ENCODE data around the gene MAP1B.
A peak's percentile ranks its signal among the peaks of the same experiment; 100 is the strongest.

Gene MAP1B

GRCh38 chr5:72101828-72102227, 5.4 kb upstream of the MAP1B start:
- no peak for DNase-seq

GRCh38 chr5:72106817-72107130, 501 bp upstream of the MAP1B start:
- DNase-seq = no peak

GRCh38 chr5:72107901-72108201, 576 bp downstream of the MAP1B start:
- DNase-seq = peak; percentile 65

- peak; percentile 69 for DNase-seq
These were observed 1.2 kb downstream of the MAP1B start for GRCh38 chr5:72108202-72109061.

GRCh38 chr5:72109062-72109411, 1.8 kb downstream of the MAP1B start:
- DNase-seq = no peak

- DNase-seq = peak; percentile 78
These were observed 2.4 kb downstream of the MAP1B start for GRCh38 chr5:72109625-72110024.

GRCh38 chr5:72110394-72111013, 3.2 kb downstream of the MAP1B start:
- DNase-seq = no peak

- DNase-seq = no peak
These were observed 5.1 kb downstream of the MAP1B start for GRCh38 chr5:72112389-72112788.

GRCh38 chr5:72114629-72115028, 7.4 kb downstream of the MAP1B start:
- no peak for DNase-seq

GRCh38 chr5:72115296-72115695, 8.0 kb downstream of the MAP1B start:
- no peak for DNase-seq

GRCh38 chr5:72117307-72117706, 10.0 kb downstream of the MAP1B start:
- no peak for DNase-seq

GRCh38 chr5:72121052-72121779, 13.9 kb downstream of the MAP1B start:
- DNase-seq = no peak

- DNase-seq = no peak
These were observed 14.6 kb downstream of the MAP1B start for GRCh38 chr5:72121780-72122445.

- no peak for DNase-seq
These were observed 15.3 kb downstream of the MAP1B start for GRCh38 chr5:72122602-72123001.

- no peak for DNase-seq
These were observed 16.6 kb downstream of the MAP1B start for GRCh38 chr5:72123764-72124376.

GRCh38 chr5:72125271-72125940, 18.1 kb downstream of the MAP1B start:
- DNase-seq = no peak

- DNase-seq = peak; percentile 15
These were observed 18.8 kb downstream of the MAP1B start for GRCh38 chr5:72125941-72126620.

GRCh38 chr5:72126796-72127195, 19.5 kb downstream of the MAP1B start:
- DNase-seq = peak; percentile 63

- DNase-seq = no peak
These were observed 22.4 kb downstream of the MAP1B start for GRCh38 chr5:72129725-72130124.

GRCh38 chr5:72130351-72130761, 23.1 kb downstream of the MAP1B start:
- DNase-seq = no peak

- no peak for DNase-seq
These were observed 26.1 kb downstream of the MAP1B start for GRCh38 chr5:72133212-72133990.
